HuH-7.5 (cell line): Measurements from ENCODE around the gene LEP.
"Not testable (repeated sequence)": the region's sequence is repeated elsewhere in the genome, so short reads cannot be mapped to it uniquely, and the experiment has no call there.

ENCODE experiments used
- DNase-seq: peaks from one replicate; pipeline ENCODE4 v3.0.0; 2011; ENCODE audit warnings: low spot score

Gene LEP

GRCh38 chr7:128274246-128274883, 33.3 kb downstream of the LEP start:
- DNase-seq: no peak

GRCh38 chr7:128274884-128275603, 34.0 kb downstream of the LEP start:
- DNase-seq: no peak

- DNase-seq: no peak
Measured at GRCh38 chr7:128275681-128276080, 34.6 kb downstream of the LEP start.

DNA sequence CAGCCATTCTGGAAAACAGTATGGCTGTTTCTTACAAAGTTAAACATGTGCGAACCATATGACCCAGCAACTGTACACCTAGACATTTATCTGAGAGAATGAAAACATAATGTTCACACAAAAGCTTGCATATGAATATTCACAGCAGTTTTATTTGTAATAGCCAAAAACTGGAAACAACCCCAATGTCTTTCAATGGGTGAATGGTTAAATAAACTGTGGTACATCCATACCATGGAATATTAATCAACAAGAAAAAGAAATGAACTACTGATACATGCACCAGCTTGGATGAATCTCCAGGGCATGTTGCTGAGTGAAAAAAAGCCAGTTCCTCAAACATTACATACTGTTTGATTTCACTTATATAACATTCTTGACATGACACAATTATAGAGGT, 37.3 kb downstream of the LEP start:
- DNase-seq: no peak

DNA sequence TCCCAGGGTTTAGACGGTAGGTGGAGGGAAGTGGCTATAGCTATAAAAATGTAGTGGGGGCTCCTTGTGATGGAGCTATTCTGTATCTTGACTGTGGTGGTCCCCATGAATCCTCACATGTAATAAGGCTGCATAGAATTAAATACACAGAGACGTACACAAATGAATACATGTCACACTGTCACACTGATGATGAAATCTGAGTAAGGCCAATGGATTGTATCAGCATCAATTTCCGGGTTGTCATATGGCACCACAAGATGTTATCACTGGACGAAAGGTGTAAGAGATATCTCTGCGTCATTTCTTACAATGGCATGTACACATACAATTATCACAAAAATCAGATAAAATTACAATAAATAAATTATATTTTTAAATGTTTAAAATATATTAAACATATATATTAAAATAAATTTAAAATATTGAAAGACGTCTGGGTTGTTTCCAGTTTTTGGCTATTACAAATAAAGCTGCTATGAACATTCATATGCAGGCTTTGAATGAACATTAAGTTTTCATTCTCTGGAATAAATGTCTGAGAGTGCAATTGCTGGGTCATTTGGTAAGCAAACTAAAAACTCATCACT, 38.1 kb downstream of the LEP start:
- DNase-seq: no peak

- DNase-seq: not testable (repeated sequence)
Measured at GRCh38 chr7:128280451-128280850, 39.4 kb downstream of the LEP start.

GRCh38 chr7:128281605-128282380, 40.7 kb downstream of the LEP start:
- DNase-seq: no peak

GRCh38 chr7:128284102-128284501, 43.0 kb downstream of the LEP start:
- DNase-seq: no peak

GRCh38 chr7:128287556-128287955, 46.5 kb downstream of the LEP start:
- DNase-seq: no peak

DNA sequence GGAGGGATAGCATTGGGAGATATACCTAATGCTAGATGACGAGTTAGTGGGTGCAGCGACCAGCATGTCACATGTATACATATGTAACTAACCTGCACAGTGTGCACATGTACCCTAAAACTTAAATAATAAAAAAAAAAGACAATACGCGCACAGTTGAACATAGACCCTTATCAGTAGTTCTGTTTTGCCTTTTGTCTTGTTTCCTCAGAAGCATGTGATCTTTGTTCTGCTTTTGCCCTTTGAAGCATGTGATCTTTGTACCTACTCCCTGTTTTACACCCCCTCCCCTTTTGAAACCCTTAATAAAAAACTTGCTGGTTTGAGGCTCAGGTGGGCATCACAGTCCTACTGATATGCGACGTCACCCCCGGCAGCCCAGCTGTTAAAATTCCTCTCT, 56.9 kb downstream of the LEP start:
- DNase-seq: not testable (repeated sequence)

- DNase-seq: no peak
Measured at GRCh38 chr7:128299109-128299607, 58.1 kb downstream of the LEP start.

- no peak for DNase-seq
Measured at GRCh38 chr7:128302139-128302538, 61.1 kb downstream of the LEP start.

DNA sequence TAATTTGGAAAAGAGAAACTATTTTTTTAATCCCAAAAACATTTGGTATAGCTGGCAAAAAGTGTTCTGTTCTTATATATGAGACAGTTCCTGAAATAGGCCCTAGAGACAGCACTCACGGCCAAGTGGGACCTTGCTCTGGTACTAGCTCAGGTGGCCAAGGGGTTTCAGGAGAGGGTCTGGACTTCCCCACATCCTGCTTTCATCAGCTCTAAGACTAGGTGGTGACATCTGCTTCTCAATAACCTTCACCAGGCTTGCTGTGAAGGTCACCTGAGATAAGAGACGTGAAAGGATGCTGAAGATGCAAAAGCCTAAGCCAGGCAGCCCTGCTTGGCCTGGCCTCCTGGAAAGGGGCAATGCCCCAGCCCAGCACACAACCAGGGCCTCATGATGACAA, 62.1 kb downstream of the LEP start:
- no peak for DNase-seq

- no peak for DNase-seq
Measured at GRCh38 chr7:128303643-128304042, 62.6 kb downstream of the LEP start.

DNA sequence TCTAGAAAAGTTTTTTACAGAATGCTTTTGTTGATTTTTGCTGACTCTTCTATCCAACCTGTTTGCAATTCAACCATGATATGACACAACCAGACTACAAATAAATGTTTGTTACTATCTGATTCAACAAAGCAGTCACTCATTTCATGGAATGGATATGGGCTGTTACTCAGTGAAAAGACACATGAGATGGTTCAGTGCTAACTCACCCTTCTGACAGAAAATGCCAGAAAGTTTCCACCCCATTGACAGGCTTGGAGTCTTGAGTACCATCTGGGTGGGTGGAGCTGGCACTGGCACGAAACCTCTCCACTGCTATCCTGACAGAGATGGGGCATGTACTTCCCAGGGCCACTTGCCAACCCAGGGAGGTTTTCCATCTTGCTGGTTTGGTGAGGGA, 63.1 kb downstream of the LEP start:
- no peak for DNase-seq

DNA sequence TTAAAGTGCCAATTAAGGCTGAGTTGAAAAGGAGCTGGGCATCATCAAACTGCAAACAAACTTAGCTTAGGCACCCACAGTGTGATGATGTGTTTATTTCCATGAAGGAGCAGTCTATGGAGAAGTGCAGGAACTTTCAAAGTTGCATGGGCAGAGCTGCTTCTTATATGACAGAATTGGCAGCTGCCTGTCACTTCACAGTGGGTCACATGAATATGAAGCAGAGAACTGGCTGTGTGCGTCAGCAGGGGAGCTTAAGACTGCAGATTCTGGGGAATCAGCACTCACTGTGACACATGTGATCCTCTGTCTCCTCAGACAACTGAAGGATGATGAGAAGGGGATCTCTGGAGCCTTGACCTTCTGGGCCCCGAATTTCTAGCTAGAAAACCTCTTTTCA, 66.0 kb downstream of the LEP start:
- DNase-seq: no peak
